Measurements from ENCODE around the gene ALS2CL. TPM values are rescaled to one million over a fixed set of nuclear protein-coding genes. Genes with fewer than 3 reads are reported as not detected.

The ALS2CL gene
- total and polyA plus RNA-seq, 2 experiments from 2014 or later: 2.0 to 3.1 TPM

DNA sequence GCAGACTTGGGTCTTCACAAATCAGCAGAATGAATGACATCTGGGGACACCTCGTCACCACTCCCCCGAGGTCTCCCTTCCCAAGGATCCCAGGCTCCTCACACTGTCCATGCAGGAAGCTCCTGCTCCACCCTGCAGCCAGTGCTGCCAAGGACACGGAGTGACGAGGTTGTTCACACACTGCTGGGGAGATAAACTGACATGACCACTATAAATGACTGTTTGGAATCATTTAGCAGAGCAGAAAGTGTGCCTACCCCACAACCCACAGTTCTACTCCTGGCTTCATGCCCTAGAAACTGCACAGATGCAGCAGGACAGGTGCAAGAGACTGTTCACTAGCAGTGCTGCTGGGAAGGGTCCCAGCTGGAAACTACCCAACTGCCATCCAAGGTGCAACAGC lies 43.9 kb upstream of the ALS2CL start:
- in situ Hi-C loops (cut with MboI): no loop called here

DNA sequence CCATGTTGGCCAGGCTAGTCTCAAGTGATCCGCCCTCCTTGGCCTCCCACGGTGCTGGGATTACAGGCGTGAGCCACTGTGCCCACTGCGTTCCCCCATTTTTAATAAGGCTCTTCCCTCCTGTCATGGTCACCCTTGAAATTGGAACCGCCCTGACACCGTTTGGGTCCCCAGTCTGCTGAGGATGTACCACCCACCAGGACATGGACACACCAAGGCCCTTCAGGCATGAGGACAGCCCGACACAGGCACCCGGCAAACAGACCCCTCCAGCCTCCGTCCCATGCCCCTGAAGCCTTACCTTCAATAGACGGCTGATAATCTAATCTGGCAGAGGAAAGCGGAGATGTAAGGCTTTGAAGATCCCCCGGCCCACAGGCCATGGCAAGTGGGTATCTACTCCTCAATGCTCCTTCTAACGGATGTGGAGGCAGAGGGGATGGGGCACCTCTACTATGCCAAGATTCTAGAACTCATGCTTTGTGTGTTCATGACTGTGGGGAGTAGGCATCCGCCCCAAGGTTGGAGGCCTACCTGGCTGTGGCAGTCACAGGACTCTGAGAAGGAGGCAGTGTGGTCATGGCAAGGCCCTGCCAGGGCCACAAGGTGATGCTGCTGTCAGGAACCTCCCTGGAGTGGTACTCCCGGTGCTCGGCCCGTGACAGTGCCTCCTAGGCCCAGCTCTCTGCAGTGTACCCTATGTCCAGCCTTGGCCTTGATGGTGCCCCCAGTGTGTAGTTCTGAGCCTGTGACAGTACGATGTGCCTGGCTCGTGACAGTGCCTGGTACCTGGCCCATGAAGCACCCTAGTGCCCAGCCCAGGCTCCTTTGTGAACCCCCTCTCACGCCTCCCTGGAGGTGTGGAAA lies 42.8 kb upstream of the ALS2CL start:
- peaks cover 34% of the 10 kb centered on the region for H3K27me3 ChIP-seq (replicated peaks; ENCODE audit: insufficient read depth)
- 70 to 72% methylated on average over 20 of the region's 20 CpGs for WGBS, 2 experiments (ENCODE audit: low coverage in 1 of 2, low lambda C conversion rate in 2 of 2, missing lambda C conversion rate in 2 of 2)
- DNase-seq: no peak
- H2AFZ ChIP-seq: no peak overlapping the region
- no peaks in the 10 kb centered on the region for H3K79me2 ChIP-seq (ENCODE audit: insufficient read depth)
- H3K9ac ChIP-seq: no peak overlapping the region
- no peaks in the 10 kb centered on the region for H3F3A ChIP-seq (ENCODE audit: insufficient read depth)
- in situ Hi-C loops (cut with MboI): no loop called here
- no peaks in the 10 kb centered on the region for H3K36me3 ChIP-seq (ENCODE audit: low read depth)
- no peak for TF ChIP-seq EZH2 (IDR thresholded peaks at IDR 0.05; ENCODE audit: insufficient read depth, poor library complexity, severe bottlenecking)
- TF ChIP-seq EZH2phosphoT487 (IDR thresholded peaks at IDR 0.05; ENCODE audit: insufficient read depth, low read depth): no peak
- no peak overlapping the region for H3K4me2 ChIP-seq (ENCODE audit: unreplicated experiment)
- no peaks in the 10 kb centered on the region for H3K9me2 ChIP-seq (ENCODE audit: insufficient read depth)
- no peaks in the 10 kb centered on the region for H3K9me3 ChIP-seq (ENCODE audit: low read depth)
- no peaks in the 10 kb centered on the region for H3K4me1 ChIP-seq (ENCODE audit: insufficient read depth)
- H3K4me3 ChIP-seq: no peak overlapping the region
- no peak overlapping the region for H3K27ac ChIP-seq
- no peaks in the 10 kb centered on the region for H4K20me1 ChIP-seq (ENCODE audit: insufficient read depth)

More for the DNA sequence above, 43.9 kb upstream of the ALS2CL start:
- Histone ChIP-seq H3F3A (ENCODE audit: insufficient read depth) (no peaks in the 10 kb centered on the region), H3K4me3 (no peak overlapping the region), H4K20me1 (ENCODE audit: insufficient read depth) (no peaks in the 10 kb centered on the region), H2AFZ (no peak overlapping the region), H3K9ac (no peak overlapping the region), H3K36me3 (ENCODE audit: low read depth) (no peaks in the 10 kb centered on the region), H3K9me2 (ENCODE audit: insufficient read depth) (no peaks in the 10 kb centered on the region), H3K27ac (no peak overlapping the region), H3K4me1 (ENCODE audit: insufficient read depth) (no peaks in the 10 kb centered on the region), H3K9me3 (ENCODE audit: low read depth) (no peaks in the 10 kb centered on the region), H3K4me2 (ENCODE audit: unreplicated experiment) (no peak overlapping the region), H3K27me3 (replicated peaks; ENCODE audit: insufficient read depth) (peaks cover 23% of the 10 kb centered on the region), H3K79me2 (ENCODE audit: insufficient read depth) (no peaks in the 10 kb centered on the region)
- DNase-seq: no peak
- 18 to 22% methylated on average over 4 of the region's 4 CpGs for WGBS, 2 experiments (ENCODE audit: low coverage in 1 of 2, low lambda C conversion rate in 2 of 2, missing lambda C conversion rate in 2 of 2)
- TF ChIP-seq EZH2 (IDR thresholded peaks at IDR 0.05; ENCODE audit: insufficient read depth, poor library complexity, severe bottlenecking): no peak
- TF ChIP-seq EZH2phosphoT487 (IDR thresholded peaks at IDR 0.05; ENCODE audit: insufficient read depth, low read depth): no peak

DNA sequence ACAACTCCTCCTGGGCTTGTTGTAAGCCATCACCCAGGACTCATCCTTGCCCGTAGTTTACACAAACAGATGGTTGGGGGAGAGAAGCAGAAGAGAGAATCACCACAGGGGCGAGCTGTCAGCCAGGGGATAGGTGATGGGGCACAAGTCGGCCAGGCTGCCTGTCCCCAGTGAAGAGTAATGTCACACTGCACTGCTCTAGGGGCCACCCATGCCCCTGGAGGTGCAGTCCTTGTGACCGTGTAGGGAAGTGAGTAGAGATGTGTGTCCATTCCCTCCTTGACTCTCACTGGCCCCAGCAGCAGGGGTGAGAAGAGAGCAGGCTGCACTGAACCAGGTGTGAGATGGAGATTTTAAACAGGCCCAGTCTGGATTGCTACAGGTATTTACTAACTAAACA lies 41.3 kb upstream of the ALS2CL start:
- Histone ChIP-seq H3K9me3 (ENCODE audit: low read depth) (no peaks in the 10 kb centered on the region), H3K4me1 (ENCODE audit: insufficient read depth) (no peaks in the 10 kb centered on the region), H3K79me2 (ENCODE audit: insufficient read depth) (no peaks in the 10 kb centered on the region), H3K9me2 (ENCODE audit: insufficient read depth) (no peaks in the 10 kb centered on the region), H3K4me2 (ENCODE audit: unreplicated experiment) (no peak overlapping the region), H2AFZ (no peak overlapping the region), H3K4me3 (no peak overlapping the region), H3K36me3 (ENCODE audit: low read depth) (no peaks in the 10 kb centered on the region), H4K20me1 (ENCODE audit: insufficient read depth) (no peaks in the 10 kb centered on the region), H3F3A (ENCODE audit: insufficient read depth) (no peaks in the 10 kb centered on the region), H3K27ac (no peak overlapping the region), H3K9ac (no peak overlapping the region), H3K27me3 (replicated peaks; ENCODE audit: insufficient read depth) (peaks cover 43% of the 10 kb centered on the region)
- in situ Hi-C loops (cut with MboI): no loop called here
- no peak for DNase-seq
- TF ChIP-seq EZH2phosphoT487 (IDR thresholded peaks at IDR 0.05; ENCODE audit: insufficient read depth, low read depth): no peak
- no peak for TF ChIP-seq EZH2 (IDR thresholded peaks at IDR 0.05; ENCODE audit: insufficient read depth, poor library complexity, severe bottlenecking)
- 21% methylated on average over 4 of the region's 4 CpGs for WGBS, 2 experiments (ENCODE audit: low coverage in 1 of 2, low lambda C conversion rate in 2 of 2, missing lambda C conversion rate in 2 of 2)

DNA sequence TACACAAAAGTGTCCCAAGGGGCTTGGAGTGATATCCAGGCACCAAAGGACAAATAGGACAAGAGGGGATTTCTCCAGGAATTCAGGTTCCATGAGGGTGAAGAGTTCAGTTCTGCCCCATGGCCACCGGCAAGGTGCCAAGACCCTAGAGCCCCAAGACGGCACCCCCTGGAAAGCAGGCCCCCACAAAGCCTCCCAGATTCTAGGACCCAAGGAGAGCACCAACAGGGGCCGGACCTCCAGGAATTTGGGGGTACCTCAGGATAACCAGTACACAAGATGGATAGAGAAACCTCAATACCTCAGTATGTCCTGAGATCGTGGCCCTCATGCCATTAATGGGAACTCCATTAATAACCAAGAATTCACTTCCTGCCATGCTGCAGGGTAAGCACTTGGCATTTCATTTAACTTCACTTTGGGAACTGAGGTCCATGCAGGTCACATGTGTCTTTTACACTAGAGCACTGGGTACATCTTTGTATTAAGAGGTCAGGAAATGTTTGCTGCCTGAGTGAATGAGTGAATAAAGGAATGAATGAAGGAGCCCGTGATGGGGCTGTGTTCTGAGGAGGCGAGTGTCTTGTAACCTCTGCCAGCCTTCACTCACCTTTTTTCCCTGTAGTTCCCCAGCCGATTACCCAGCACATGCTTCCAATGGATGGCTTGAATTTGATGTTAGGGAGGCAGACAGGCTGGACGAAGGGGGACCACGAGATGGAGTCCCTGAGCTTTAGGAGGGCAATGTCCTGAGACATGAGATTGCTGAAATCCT lies 39.7 kb upstream of the ALS2CL start:
- DNase-seq: peak; percentile 8
- in situ Hi-C loops (cut with MboI): no loop called here
- 51 to 54% methylated on average over 9 of the region's 9 CpGs for WGBS, 2 experiments (ENCODE audit: low coverage in 1 of 2, low lambda C conversion rate in 2 of 2, missing lambda C conversion rate in 2 of 2)

More for the DNA sequence above, 39.7 kb upstream of the ALS2CL start:
- Histone ChIP-seq H3K4me1 (ENCODE audit: insufficient read depth) (no peaks in the 10 kb centered on the region), H3F3A (ENCODE audit: insufficient read depth) (no peaks in the 10 kb centered on the region), H3K9ac (no peak overlapping the region), H2AFZ (no peak overlapping the region), H3K27me3 (replicated peaks; ENCODE audit: insufficient read depth) (peaks cover 41% of the 10 kb centered on the region), H3K9me3 (ENCODE audit: low read depth) (no peaks in the 10 kb centered on the region), H3K4me2 (ENCODE audit: unreplicated experiment) (no peak overlapping the region), H3K9me2 (ENCODE audit: insufficient read depth) (no peaks in the 10 kb centered on the region), H3K36me3 (ENCODE audit: low read depth) (no peaks in the 10 kb centered on the region), H3K79me2 (ENCODE audit: insufficient read depth) (no peaks in the 10 kb centered on the region), H3K4me3 (no peak overlapping the region), H4K20me1 (ENCODE audit: insufficient read depth) (no peaks in the 10 kb centered on the region), H3K27ac (no peak overlapping the region)
- TF ChIP-seq EZH2 (IDR thresholded peaks at IDR 0.05; ENCODE audit: insufficient read depth, poor library complexity, severe bottlenecking) (no peak), EZH2phosphoT487 (IDR thresholded peaks at IDR 0.05; ENCODE audit: insufficient read depth, low read depth) (no peak)

All from GM23248 (cell line).